ENCODE measurements around the gene RAB30.

DNA sequence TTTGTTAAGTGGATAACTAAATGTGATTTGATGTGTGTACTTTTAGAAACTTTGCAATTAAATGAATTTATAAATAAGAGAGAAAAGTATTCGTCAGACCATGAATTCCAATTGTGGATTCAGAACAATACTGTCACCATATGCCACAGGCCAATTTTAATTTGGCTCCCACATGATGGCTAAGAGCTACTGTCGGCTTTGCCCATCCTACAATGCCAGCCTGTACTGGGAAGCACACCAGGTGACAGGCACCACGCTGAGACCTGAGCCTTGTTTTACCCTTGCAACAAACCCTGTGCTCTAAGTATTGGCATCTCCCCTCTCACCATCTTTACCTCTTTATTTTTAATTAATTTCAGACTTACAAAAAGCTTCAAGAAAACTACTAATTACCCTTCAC is 14.0 kb downstream of the RAB30 start:
- TF ChIP-seq, protein P1, sequence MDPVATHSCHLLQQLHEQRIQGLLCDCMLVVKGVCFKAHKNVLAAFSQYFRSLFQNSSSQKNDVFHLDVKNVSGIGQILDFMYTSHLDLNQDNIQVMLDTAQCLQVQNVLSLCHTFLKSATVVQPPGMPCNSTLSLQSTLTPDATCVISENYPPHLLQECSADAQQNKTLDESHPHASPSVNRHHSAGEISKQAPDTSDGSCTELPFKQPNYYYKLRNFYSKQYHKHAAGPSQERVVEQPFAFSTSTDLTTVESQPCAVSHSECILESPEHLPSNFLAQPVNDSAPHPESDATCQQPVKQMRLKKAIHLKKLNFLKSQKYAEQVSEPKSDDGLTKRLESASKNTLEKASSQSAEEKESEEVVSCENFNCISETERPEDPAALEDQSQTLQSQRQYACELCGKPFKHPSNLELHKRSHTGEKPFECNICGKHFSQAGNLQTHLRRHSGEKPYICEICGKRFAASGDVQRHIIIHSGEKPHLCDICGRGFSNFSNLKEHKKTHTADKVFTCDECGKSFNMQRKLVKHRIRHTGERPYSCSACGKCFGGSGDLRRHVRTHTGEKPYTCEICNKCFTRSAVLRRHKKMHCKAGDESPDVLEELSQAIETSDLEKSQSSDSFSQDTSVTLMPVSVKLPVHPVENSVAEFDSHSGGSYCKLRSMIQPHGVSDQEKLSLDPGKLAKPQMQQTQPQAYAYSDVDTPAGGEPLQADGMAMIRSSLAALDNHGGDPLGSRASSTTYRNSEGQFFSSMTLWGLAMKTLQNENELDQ (tag by site-specific recombination; IDR thresholded peaks at IDR 0.05; ENCODE audit: low read depth): no peak
- TF ChIP-seq, protein P2, sequence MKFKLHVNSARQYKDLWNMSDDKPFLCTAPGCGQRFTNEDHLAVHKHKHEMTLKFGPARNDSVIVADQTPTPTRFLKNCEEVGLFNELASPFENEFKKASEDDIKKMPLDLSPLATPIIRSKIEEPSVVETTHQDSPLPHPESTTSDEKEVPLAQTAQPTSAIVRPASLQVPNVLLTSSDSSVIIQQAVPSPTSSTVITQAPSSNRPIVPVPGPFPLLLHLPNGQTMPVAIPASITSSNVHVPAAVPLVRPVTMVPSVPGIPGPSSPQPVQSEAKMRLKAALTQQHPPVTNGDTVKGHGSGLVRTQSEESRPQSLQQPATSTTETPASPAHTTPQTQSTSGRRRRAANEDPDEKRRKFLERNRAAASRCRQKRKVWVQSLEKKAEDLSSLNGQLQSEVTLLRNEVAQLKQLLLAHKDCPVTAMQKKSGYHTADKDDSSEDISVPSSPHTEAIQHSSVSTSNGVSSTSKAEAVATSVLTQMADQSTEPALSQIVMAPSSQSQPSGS (tag by site-specific recombination; IDR thresholded peaks at IDR 0.05; ENCODE audit: low read depth): no peak
- no peak for TF ChIP-seq ZNF24 (tag by site-specific recombination; IDR thresholded peaks at IDR 0.05)
- TF ChIP-seq ZNF391 (tag by site-specific recombination; IDR thresholded peaks at IDR 0.05; ENCODE audit: borderline replicate concordance, low read depth): no peak
- TF ChIP-seq, protein P3, sequence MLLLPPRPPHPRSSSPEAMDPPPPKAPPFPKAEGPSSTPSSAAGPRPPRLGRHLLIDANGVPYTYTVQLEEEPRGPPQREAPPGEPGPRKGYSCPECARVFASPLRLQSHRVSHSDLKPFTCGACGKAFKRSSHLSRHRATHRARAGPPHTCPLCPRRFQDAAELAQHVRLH (tag by site-specific recombination; IDR thresholded peaks at IDR 0.05): no peak
